ENCODE measurements around the gene PNPLA7.
A peak's percentile ranks its signal among the peaks of the same experiment; 100 is the strongest.

The PNPLA7 gene

GRCh38 chr9:137441935-137442321 is 108.3 kb downstream of the PNPLA7 start:
- Mint-ChIP-seq H3K27ac (no peak overlapping the region), H3K4me3 (peak overlapping the region; percentile 36), H3K9me3 (no peaks in the 10 kb centered on the region), H3K36me3 (no peaks in the 10 kb centered on the region), H3K4me1 (peaks cover 18% of the 10 kb centered on the region), H3K27me3 (peaks cover 51% of the 10 kb centered on the region)
- CTCF ChIA-PET, result interaction anchor here (1.9 kb wide), 1 partner anchor 10 kb away, joined by 5 read pairs; no protein-coding TSS in a partner anchor
- DNase-seq, result no peak

- Mint-ChIP-seq H3K9me3 (no peaks in the 10 kb centered on the region), H3K27me3 (peaks cover 47% of the 10 kb centered on the region), H3K4me1 (peaks cover 18% of the 10 kb centered on the region), H3K4me3 (peak within 1 kb of the TSS; percentile 36), H3K36me3 (no peaks in the 10 kb centered on the region), H3K27ac (no peak within 1 kb of the TSS)
- DNase-seq, result no peak
- CTCF ChIA-PET, result no interaction called here
Measured at GRCh38 chr9:137441289-137441934, 108.8 kb downstream of the PNPLA7 start, which contains the start of gene ENTPD8. Gene ENTPD8, minus strand, starts transcription at chr9:137441357. Its CDS starts 3,072 bp downstream, at chr9:137438285.

GRCh38 chr9:137439158-137439714 is 111.0 kb downstream of the PNPLA7 start:
- DNase-seq, result no peak
- Mint-ChIP-seq H3K9me3 (no peaks in the 10 kb centered on the region), H3K27ac (peak overlapping the region; percentile 11), H3K36me3 (no peaks in the 10 kb centered on the region), H3K27me3 (peaks cover 29% of the 10 kb centered on the region), H3K4me1 (peaks cover 3% of the 10 kb centered on the region), H3K4me3 (no peak overlapping the region)
- CTCF ChIA-PET, result no interaction called here

- H3K4me1 Mint-ChIP-seq, result peaks cover 3% of the 10 kb centered on the region
- H3K27ac Mint-ChIP-seq, result no peak overlapping the region
- no peaks in the 10 kb centered on the region for H3K9me3 Mint-ChIP-seq
Measured at GRCh38 chr9:137438591-137439157, 111.5 kb downstream of the PNPLA7 start.

GRCh38 chr9:137437691-137438590 is 112.3 kb downstream of the PNPLA7 start:
- CTCF ChIA-PET, result no interaction called here
- no peak overlapping the region for H3K27ac Mint-ChIP-seq
- no peak overlapping the region for H3K4me3 Mint-ChIP-seq
- H3K27me3 Mint-ChIP-seq, result peaks cover 22% of the 10 kb centered on the region
- peaks cover 3% of the 10 kb centered on the region for H3K4me1 Mint-ChIP-seq
- no peaks in the 10 kb centered on the region for H3K36me3 Mint-ChIP-seq
- no peak for DNase-seq
- no peaks in the 10 kb centered on the region for H3K9me3 Mint-ChIP-seq

More at GRCh38 chr9:137438591-137439157, 111.5 kb downstream of the PNPLA7 start:
- H3K27me3 Mint-ChIP-seq, result peaks cover 27% of the 10 kb centered on the region
- CTCF ChIA-PET, result no interaction called here
- no peak for DNase-seq
- H3K36me3 Mint-ChIP-seq, result no peaks in the 10 kb centered on the region
- H3K4me3 Mint-ChIP-seq, result no peak overlapping the region

- Mint-ChIP-seq H3K27me3 (peaks cover 12% of the 10 kb centered on the region), H3K4me1 (peaks cover 2% of the 10 kb centered on the region), H3K9me3 (no peaks in the 10 kb centered on the region), H3K36me3 (no peaks in the 10 kb centered on the region), H3K4me3 (no peak overlapping the region), H3K27ac (no peak overlapping the region)
- no peak for DNase-seq
- CTCF ChIA-PET, result no interaction called here
Measured at GRCh38 chr9:137436761-137437600, 113.2 kb downstream of the PNPLA7 start.

GRCh38 chr9:137435980-137436760 is 114.0 kb downstream of the PNPLA7 start:
- H3K9me3 Mint-ChIP-seq, result no peaks in the 10 kb centered on the region
- H3K36me3 Mint-ChIP-seq, result no peaks in the 10 kb centered on the region
- H3K4me1 Mint-ChIP-seq, result no peaks in the 10 kb centered on the region
- peaks cover 10% of the 10 kb centered on the region for H3K27me3 Mint-ChIP-seq
- H3K4me3 Mint-ChIP-seq, result no peak overlapping the region
- CTCF ChIA-PET, result no interaction called here
- no peak overlapping the region for H3K27ac Mint-ChIP-seq
- no peak for DNase-seq

- CTCF ChIA-PET, result no interaction called here
Measured at GRCh38 chr9:137435381-137435891, 114.8 kb downstream of the PNPLA7 start.

GRCh38 chr9:137434498-137435380 is 115.5 kb downstream of the PNPLA7 start:
- Mint-ChIP-seq H3K4me1 (no peaks in the 10 kb centered on the region), H3K4me3 (no peak overlapping the region), H3K27ac (no peak overlapping the region), H3K36me3 (no peaks in the 10 kb centered on the region), H3K27me3 (peaks cover 10% of the 10 kb centered on the region), H3K9me3 (no peaks in the 10 kb centered on the region)
- DNase-seq, result no peak
- CTCF ChIA-PET, result interaction anchor here (1.2 to 1.3 kb wide), 2 partner anchors 9 to 13 kb away, joined by 3 read pairs; no protein-coding TSS in a partner anchor

More at GRCh38 chr9:137435381-137435891, 114.8 kb downstream of the PNPLA7 start:
- Mint-ChIP-seq H3K27me3 (peaks cover 10% of the 10 kb centered on the region), H3K9me3 (no peaks in the 10 kb centered on the region), H3K4me3 (no peak overlapping the region), H3K27ac (no peak overlapping the region), H3K36me3 (no peaks in the 10 kb centered on the region), H3K4me1 (no peaks in the 10 kb centered on the region)
- DNase-seq, result no peak

- CTCF ChIA-PET, result interaction anchor here (1.2 to 1.3 kb wide), 2 partner anchors 10 to 14 kb away, joined by 3 read pairs; no protein-coding TSS in a partner anchor
- Mint-ChIP-seq H3K4me3 (no peak overlapping the region), H3K27ac (no peak overlapping the region), H3K4me1 (no peaks in the 10 kb centered on the region), H3K27me3 (peaks cover 3% of the 10 kb centered on the region), H3K36me3 (no peaks in the 10 kb centered on the region), H3K9me3 (no peaks in the 10 kb centered on the region)
- no peak for DNase-seq
Measured at GRCh38 chr9:137433916-137434431, 116.2 kb downstream of the PNPLA7 start.

- Mint-ChIP-seq H3K9me3 (no peaks in the 10 kb centered on the region), H3K4me3 (no peak overlapping the region), H3K27me3 (no peaks in the 10 kb centered on the region), H3K36me3 (no peaks in the 10 kb centered on the region), H3K4me1 (no peaks in the 10 kb centered on the region), H3K27ac (no peak overlapping the region)
- no peak for DNase-seq
- CTCF ChIA-PET, result interaction anchor here (1.3 kb wide), 1 partner anchor 10 kb away, joined by 3 read pairs; no protein-coding TSS in a partner anchor
Measured at GRCh38 chr9:137433349-137433915, 116.8 kb downstream of the PNPLA7 start.

Data from activated naive CD4-positive, alpha-beta T cell treated with anti-CD3 and anti-CD28 coated beads, Interleukin-2, amount 10 ng/mL, durations not matched to agents 7 days and 5 days (primary cell).